Measurements from ENCODE around the gene KIF1A.

Gene KIF1A

GRCh38 chr2:240819858-240820606 is at the start of gene KIF1A:
Gene KIF1A (minus strand): TSS chr2:240820219. CDS start chr2:240797752, 22,467 bp downstream.
- no peaks in the 10 kb centered on the region for H3K4me1 ChIP-seq (ENCODE audit: control insufficient read depth, insufficient read depth, low read length)
- no peaks in the 10 kb centered on the region for H3K36me3 ChIP-seq (ENCODE audit: control insufficient read depth, insufficient read depth, low read length)
- no peak within 1 kb of the TSS for H3K4me3 ChIP-seq (ENCODE audit: low read length)
- no peak within 1 kb of the TSS for H3K9ac ChIP-seq (ENCODE audit: low read length)
- no peaks in the 10 kb centered on the region for H3K9me3 ChIP-seq (ENCODE audit: control insufficient read depth, low read length)
- H3K27me3 ChIP-seq (ENCODE audit: control insufficient read depth, insufficient read depth, low read length), result peaks cover 56% of the 10 kb centered on the region

GRCh38 chr2:240869109-240869955 is 49.3 kb upstream of the KIF1A start:
- H3K4me1 ChIP-seq (ENCODE audit: control insufficient read depth, insufficient read depth, low read length), result peaks cover 1% of the 10 kb centered on the region
- H3K36me3 ChIP-seq (ENCODE audit: control insufficient read depth, insufficient read depth, low read length), result no peaks in the 10 kb centered on the region
- peaks cover 2% of the 10 kb centered on the region for H3K27me3 ChIP-seq (ENCODE audit: control insufficient read depth, insufficient read depth, low read length)
- H3K9ac ChIP-seq (ENCODE audit: low read length), result no peak overlapping the region
- no peak overlapping the region for H3K4me3 ChIP-seq (ENCODE audit: low read length)
- H3K9me3 ChIP-seq (ENCODE audit: control insufficient read depth, low read length), result no peaks in the 10 kb centered on the region

- no peaks in the 10 kb centered on the region for H3K4me1 ChIP-seq (ENCODE audit: control insufficient read depth, insufficient read depth, low read length)
- no peak within 1 kb of the TSS for H3K9ac ChIP-seq (ENCODE audit: low read length)
- no peaks in the 10 kb centered on the region for H3K36me3 ChIP-seq (ENCODE audit: control insufficient read depth, insufficient read depth, low read length)
- H3K27me3 ChIP-seq (ENCODE audit: control insufficient read depth, insufficient read depth, low read length), result peaks cover 2% of the 10 kb centered on the region
- no peaks in the 10 kb centered on the region for H3K9me3 ChIP-seq (ENCODE audit: control insufficient read depth, low read length)
- H3K4me3 ChIP-seq (ENCODE audit: low read length), result no peak within 1 kb of the TSS
Observed at GRCh38 chr2:240868286-240869108, 48.5 kb upstream of the KIF1A start, which contains the start of gene AGXT. Gene AGXT (plus strand): TSS chr2:240868824. CDS start chr2:240868866, 42 bp downstream.

- no peaks in the 10 kb centered on the region for H3K36me3 ChIP-seq (ENCODE audit: control insufficient read depth, insufficient read depth, low read length)
- H3K4me3 ChIP-seq (ENCODE audit: low read length), result no peak overlapping the region
- peaks cover 2% of the 10 kb centered on the region for H3K27me3 ChIP-seq (ENCODE audit: control insufficient read depth, insufficient read depth, low read length)
- no peak overlapping the region for H3K9ac ChIP-seq (ENCODE audit: low read length)
- no peaks in the 10 kb centered on the region for H3K4me1 ChIP-seq (ENCODE audit: control insufficient read depth, insufficient read depth, low read length)
- H3K9me3 ChIP-seq (ENCODE audit: control insufficient read depth, low read length), result no peaks in the 10 kb centered on the region
Observed at GRCh38 chr2:240865391-240865790, 45.4 kb upstream of the KIF1A start.

- H3K27me3 ChIP-seq (ENCODE audit: control insufficient read depth, insufficient read depth, low read length), result no peaks in the 10 kb centered on the region
- no peaks in the 10 kb centered on the region for H3K36me3 ChIP-seq (ENCODE audit: control insufficient read depth, insufficient read depth, low read length)
- no peaks in the 10 kb centered on the region for H3K4me1 ChIP-seq (ENCODE audit: control insufficient read depth, insufficient read depth, low read length)
- no peak overlapping the region for H3K4me3 ChIP-seq (ENCODE audit: low read length)
- H3K9me3 ChIP-seq (ENCODE audit: control insufficient read depth, low read length), result no peaks in the 10 kb centered on the region
- no peak overlapping the region for H3K9ac ChIP-seq (ENCODE audit: low read length)
Observed at GRCh38 chr2:240864475-240864874, 44.5 kb upstream of the KIF1A start.

- Histone ChIP-seq H3K9me3 (ENCODE audit: control insufficient read depth, low read length) (no peaks in the 10 kb centered on the region), H3K9ac (ENCODE audit: low read length) (no peak overlapping the region), H3K4me1 (ENCODE audit: control insufficient read depth, insufficient read depth, low read length) (peaks cover 7% of the 10 kb centered on the region), H3K27me3 (ENCODE audit: control insufficient read depth, insufficient read depth, low read length) (no peaks in the 10 kb centered on the region), H3K4me3 (ENCODE audit: low read length) (no peak overlapping the region), H3K36me3 (ENCODE audit: control insufficient read depth, insufficient read depth, low read length) (no peaks in the 10 kb centered on the region)
Observed at GRCh38 chr2:240861547-240861946, 41.5 kb upstream of the KIF1A start.

GRCh38 chr2:240858871-240859270 is 38.9 kb upstream of the KIF1A start:
- Histone ChIP-seq H3K36me3 (ENCODE audit: control insufficient read depth, insufficient read depth, low read length) (no peaks in the 10 kb centered on the region), H3K4me1 (ENCODE audit: control insufficient read depth, insufficient read depth, low read length) (peaks cover 7% of the 10 kb centered on the region), H3K4me3 (ENCODE audit: low read length) (no peak overlapping the region), H3K9me3 (ENCODE audit: control insufficient read depth, low read length) (no peaks in the 10 kb centered on the region), H3K27me3 (ENCODE audit: control insufficient read depth, insufficient read depth, low read length) (no peaks in the 10 kb centered on the region), H3K9ac (ENCODE audit: low read length) (no peak overlapping the region)

GRCh38 chr2:240858321-240858720 is 38.3 kb upstream of the KIF1A start:
- Histone ChIP-seq H3K9me3 (ENCODE audit: control insufficient read depth, low read length) (no peaks in the 10 kb centered on the region), H3K36me3 (ENCODE audit: control insufficient read depth, insufficient read depth, low read length) (no peaks in the 10 kb centered on the region), H3K27me3 (ENCODE audit: control insufficient read depth, insufficient read depth, low read length) (no peaks in the 10 kb centered on the region), H3K4me1 (ENCODE audit: control insufficient read depth, insufficient read depth, low read length) (peaks cover 7% of the 10 kb centered on the region), H3K9ac (ENCODE audit: low read length) (no peak overlapping the region), H3K4me3 (ENCODE audit: low read length) (no peak overlapping the region)

- Histone ChIP-seq H3K4me3 (ENCODE audit: low read length) (no peak overlapping the region), H3K27me3 (ENCODE audit: control insufficient read depth, insufficient read depth, low read length) (no peaks in the 10 kb centered on the region), H3K36me3 (ENCODE audit: control insufficient read depth, insufficient read depth, low read length) (no peaks in the 10 kb centered on the region), H3K9ac (ENCODE audit: low read length) (no peak overlapping the region), H3K4me1 (ENCODE audit: control insufficient read depth, insufficient read depth, low read length) (peaks cover 7% of the 10 kb centered on the region), H3K9me3 (ENCODE audit: control insufficient read depth, low read length) (no peaks in the 10 kb centered on the region)
Observed at GRCh38 chr2:240857039-240858008, 37.3 kb upstream of the KIF1A start.

- Histone ChIP-seq H3K9me3 (ENCODE audit: control insufficient read depth, low read length) (no peaks in the 10 kb centered on the region), H3K27me3 (ENCODE audit: control insufficient read depth, insufficient read depth, low read length) (no peaks in the 10 kb centered on the region), H3K9ac (ENCODE audit: low read length) (no peak overlapping the region), H3K36me3 (ENCODE audit: control insufficient read depth, insufficient read depth, low read length) (no peaks in the 10 kb centered on the region), H3K4me3 (ENCODE audit: low read length) (no peak overlapping the region), H3K4me1 (ENCODE audit: control insufficient read depth, insufficient read depth, low read length) (peaks cover 9% of the 10 kb centered on the region)
Observed at GRCh38 chr2:240856151-240856980, 36.3 kb upstream of the KIF1A start.
